CD1c-positive myeloid dendritic cell (primary cell): ENCODE data around the gene TESPA1.
A peak's percentile ranks its signal among the peaks of the same experiment; 100 is the strongest.
"Not testable (repeated sequence)": the region's sequence is repeated elsewhere in the genome, so short reads cannot be mapped to it uniquely, and the experiment has no call there.

Experiments used
- DNase-seq: peaks from one replicate; pipeline ENCODE4 v3.0.0-alpha.2; 2016; ENCODE audit errors: extremely low spot score

TESPA1 gene

GRCh38 chr12:54949073-54949711 is 35.4 kb downstream of the TESPA1 start:
- no peak for DNase-seq

- no peak for DNase-seq
Measured at GRCh38 chr12:54948171-54948570, 36.4 kb downstream of the TESPA1 start.

- no peak for DNase-seq
Measured at GRCh38 chr12:54945082-54945481, 39.5 kb downstream of the TESPA1 start.

- not testable (repeated sequence) for DNase-seq
Measured at GRCh38 chr12:54943292-54943691, 41.3 kb downstream of the TESPA1 start.

- no peak for DNase-seq
Measured at GRCh38 chr12:54941659-54942058, 42.9 kb downstream of the TESPA1 start.

GRCh38 chr12:54940727-54941315 is 43.7 kb downstream of the TESPA1 start:
- no peak for DNase-seq

GRCh38 chr12:54937929-54938328 is 46.6 kb downstream of the TESPA1 start:
- DNase-seq, result no peak

GRCh38 chr12:54937376-54937775 is 47.2 kb downstream of the TESPA1 start:
- DNase-seq, result no peak

GRCh38 chr12:54936736-54937135 is 47.8 kb downstream of the TESPA1 start:
- DNase-seq, result no peak

- DNase-seq, result peak; percentile 78
Measured at GRCh38 chr12:54935235-54935951, 49.2 kb downstream of the TESPA1 start.

GRCh38 chr12:54934419-54934818 is 50.1 kb downstream of the TESPA1 start:
- DNase-seq, result no peak

GRCh38 chr12:54933376-54933775 is 51.2 kb downstream of the TESPA1 start:
- DNase-seq, result peak; percentile 32

- DNase-seq, result no peak
Measured at GRCh38 chr12:54932691-54933090, 51.9 kb downstream of the TESPA1 start.

GRCh38 chr12:54932038-54932437 is 52.5 kb downstream of the TESPA1 start:
- no peak for DNase-seq

- DNase-seq, result no peak
Measured at GRCh38 chr12:54929998-54930397, 54.6 kb downstream of the TESPA1 start.

GRCh38 chr12:54926246-54926645 is 58.3 kb downstream of the TESPA1 start:
- DNase-seq, result no peak

GRCh38 chr12:54924972-54925707 is 59.4 kb downstream of the TESPA1 start:
- no peak for DNase-seq

GRCh38 chr12:54917001-54917488 is 67.5 kb downstream of the TESPA1 start:
- DNase-seq, result no peak
